ENCODE data around the gene PGBD5. TPM values are rescaled to one million over a fixed set of nuclear protein-coding genes. Genes with fewer than 3 reads are reported as not detected.
A peak's percentile ranks its signal among the peaks of the same experiment; 100 is the strongest.
"Not testable (repeated sequence)": the region's sequence is repeated elsewhere in the genome, so short reads cannot be mapped to it uniquely, and the experiment has no call there.

Gene PGBD5
- 3.3 TPM for polyA plus RNA-seq (2013, experiment 1 of 2)
- 3.0 TPM for polyA plus RNA-seq (2013, experiment 2 of 2)

GRCh38 chr1:230426246-230427093 lies at the start of gene PGBD5:
Gene PGBD5, minus strand, starts transcription at chr1:230426332. Its CDS starts 404 bp downstream, at chr1:230425928.
- Histone ChIP-seq H2AK5ac (ENCODE audit: low read depth, low read length) (no peak within 1 kb of the TSS), H3K18ac (ENCODE audit: low read length) (peak within 1 kb of the TSS; percentile 45), H3K4me3 (ENCODE audit: low read length in 2 of 2) (peak within 1 kb of the TSS; percentile 63 to 81), H3K27ac (replicated peaks; ENCODE audit: low read length) (no peak within 1 kb of the TSS), H3K14ac (ENCODE audit: low read length) (peak within 1 kb of the TSS; percentile 75), H3K23ac (ENCODE audit: low read depth, low read length, poor library complexity) (peak within 1 kb of the TSS; percentile 81), H3K9me3 (replicated peaks in 1 of 2; ENCODE audit: control insufficient read depth in 2 of 2, insufficient read depth in 1 of 2, low read depth in 1 of 2, low read length in 2 of 2) (no peaks in the 10 kb centered on the region), H2BK12ac (ENCODE audit: low read length) (no peak within 1 kb of the TSS), H2BK120ac (ENCODE audit: low read depth, low read length) (no peak within 1 kb of the TSS), H3K4me1 (ENCODE audit: control insufficient read depth in 2 of 2, insufficient read depth in 1 of 2, low read depth in 1 of 2, low read length in 2 of 2) (peaks cover 25 to 51% of the 10 kb centered on the region in 2 donors), H3K4ac (ENCODE audit: low read length) (no peak within 1 kb of the TSS), H4K8ac (ENCODE audit: low read depth, low read length) (no peak within 1 kb of the TSS), H3K9ac (ENCODE audit: low read depth, low read length, poor library complexity) (peak within 1 kb of the TSS; percentile 84), H3K79me1 (ENCODE audit: low read depth, low read length) (peaks cover 3% of the 10 kb centered on the region), H3K36me3 (replicated peaks in 1 of 2; ENCODE audit: control insufficient read depth in 2 of 2, insufficient read depth in 2 of 2, low read length in 2 of 2) (no peaks in the 10 kb centered on the region), H2BK5ac (ENCODE audit: low read length) (no peak within 1 kb of the TSS), H3K4me2 (ENCODE audit: insufficient read depth, low read length, poor library complexity, severe bottlenecking) (peak within 1 kb of the TSS; percentile 89), H2BK15ac (ENCODE audit: low read length) (no peak within 1 kb of the TSS), H3K27me3 (ENCODE audit: control insufficient read depth in 3 of 3, insufficient read depth in 3 of 3, low read depth in 1 of 3, low read length in 3 of 3) (peaks cover 0 to 30% (median 10%) of the 10 kb centered on the region in 3 experiments), H4K91ac (ENCODE audit: low read depth, low read length, poor library complexity) (no peak within 1 kb of the TSS), H2AFZ (ENCODE audit: low read length) (peak within 1 kb of the TSS; percentile 90)
- peak; percentile 91 for DNase-seq (ENCODE audit: low spot score)
- WGBS, 2 donors (ENCODE audit: extremely low coverage in 2 of 2, insufficient read length in 2 of 2, insufficient replicate concordance in 1 of 2): no CpG with 5 or more reads among the region's 93 CpGs

- H2BK12ac ChIP-seq (ENCODE audit: low read length); DNase-seq (ENCODE audit: low spot score); H2AK5ac ChIP-seq (ENCODE audit: low read depth, low read length): not testable (repeated sequence)
Measured at GRCh38 chr1:230474924-230475323, 48.8 kb upstream of the PGBD5 start.

GRCh38 chr1:230470750-230471149 lies 44.6 kb upstream of the PGBD5 start:
- not testable (repeated sequence) for H3K4me1 ChIP-seq (ENCODE audit: control insufficient read depth in 2 of 2, insufficient read depth in 1 of 2, low read depth in 1 of 2, low read length in 2 of 2); H3K4ac ChIP-seq (ENCODE audit: low read length); H2BK120ac ChIP-seq (ENCODE audit: low read depth, low read length); H3K79me1 ChIP-seq (ENCODE audit: low read depth, low read length); H2BK5ac ChIP-seq (ENCODE audit: low read length); H3K9ac ChIP-seq (ENCODE audit: low read depth, low read length, poor library complexity); H3K27me3 ChIP-seq (ENCODE audit: control insufficient read depth in 3 of 3, insufficient read depth in 3 of 3, low read depth in 1 of 3, low read length in 3 of 3); H3K27ac ChIP-seq (replicated peaks; ENCODE audit: low read length); H3K18ac ChIP-seq (ENCODE audit: low read length); H3K23ac ChIP-seq (ENCODE audit: low read depth, low read length, poor library complexity); H2AK5ac ChIP-seq (ENCODE audit: low read depth, low read length); H3K4me2 ChIP-seq (ENCODE audit: insufficient read depth, low read length, poor library complexity, severe bottlenecking); H4K8ac ChIP-seq (ENCODE audit: low read depth, low read length); H2BK12ac ChIP-seq (ENCODE audit: low read length); H3K4me3 ChIP-seq (ENCODE audit: low read length in 2 of 2); H2BK15ac ChIP-seq (ENCODE audit: low read length); H4K91ac ChIP-seq (ENCODE audit: low read depth, low read length, poor library complexity); DNase-seq (ENCODE audit: low spot score); H2AFZ ChIP-seq (ENCODE audit: low read length); H3K9me3 ChIP-seq (replicated peaks in 1 of 2; ENCODE audit: control insufficient read depth in 2 of 2, insufficient read depth in 1 of 2, low read depth in 1 of 2, low read length in 2 of 2); H3K36me3 ChIP-seq (replicated peaks in 1 of 2; ENCODE audit: control insufficient read depth in 2 of 2, insufficient read depth in 2 of 2, low read length in 2 of 2); H3K14ac ChIP-seq (ENCODE audit: low read length)
- WGBS, 2 donors (ENCODE audit: extremely low coverage in 2 of 2, insufficient read length in 2 of 2, insufficient replicate concordance in 1 of 2): no CpG with 5 or more reads among the region's 1 CpG

More at GRCh38 chr1:230474924-230475323, 48.8 kb upstream of the PGBD5 start:
- H3K36me3 ChIP-seq (replicated peaks in 1 of 2; ENCODE audit: control insufficient read depth in 2 of 2, insufficient read depth in 2 of 2, low read length in 2 of 2); H4K91ac ChIP-seq (ENCODE audit: low read depth, low read length, poor library complexity); H2BK15ac ChIP-seq (ENCODE audit: low read length); H3K18ac ChIP-seq (ENCODE audit: low read length); H3K27ac ChIP-seq (replicated peaks; ENCODE audit: low read length); H3K23ac ChIP-seq (ENCODE audit: low read depth, low read length, poor library complexity); H3K4ac ChIP-seq (ENCODE audit: low read length); H3K4me2 ChIP-seq (ENCODE audit: insufficient read depth, low read length, poor library complexity, severe bottlenecking); H3K14ac ChIP-seq (ENCODE audit: low read length); H2AFZ ChIP-seq (ENCODE audit: low read length); H3K9me3 ChIP-seq (replicated peaks in 1 of 2; ENCODE audit: control insufficient read depth in 2 of 2, insufficient read depth in 1 of 2, low read depth in 1 of 2, low read length in 2 of 2); H2BK5ac ChIP-seq (ENCODE audit: low read length); H3K4me3 ChIP-seq (ENCODE audit: low read length in 2 of 2); H4K8ac ChIP-seq (ENCODE audit: low read depth, low read length); H2BK120ac ChIP-seq (ENCODE audit: low read depth, low read length); H3K27me3 ChIP-seq (ENCODE audit: control insufficient read depth in 3 of 3, insufficient read depth in 3 of 3, low read depth in 1 of 3, low read length in 3 of 3); H3K9ac ChIP-seq (ENCODE audit: low read depth, low read length, poor library complexity); H3K4me1 ChIP-seq (ENCODE audit: control insufficient read depth in 2 of 2, insufficient read depth in 1 of 2, low read depth in 1 of 2, low read length in 2 of 2); H3K79me1 ChIP-seq (ENCODE audit: low read depth, low read length): not testable (repeated sequence)
- no CpG with 5 or more reads among the region's 5 CpGs for WGBS, 2 donors (ENCODE audit: extremely low coverage in 2 of 2, insufficient read length in 2 of 2, insufficient replicate concordance in 1 of 2)

- H3K14ac ChIP-seq (ENCODE audit: low read length): no peak overlapping the region
- no peak overlapping the region for H4K91ac ChIP-seq (ENCODE audit: low read depth, low read length, poor library complexity)
- H3K4me3 ChIP-seq (ENCODE audit: low read length in 2 of 2): no peak overlapping the region
- no peaks in the 10 kb centered on the region for H3K79me1 ChIP-seq (ENCODE audit: low read depth, low read length)
- H3K27me3 ChIP-seq (ENCODE audit: control insufficient read depth in 3 of 3, insufficient read depth in 3 of 3, low read depth in 1 of 3, low read length in 3 of 3): no peaks in the 10 kb centered on the region
- no peaks in the 10 kb centered on the region for H3K36me3 ChIP-seq (replicated peaks in 1 of 2; ENCODE audit: control insufficient read depth in 2 of 2, insufficient read depth in 2 of 2, low read length in 2 of 2)
- H2BK15ac ChIP-seq (ENCODE audit: low read length): no peak overlapping the region
- H2AFZ ChIP-seq (ENCODE audit: low read length): no peak overlapping the region
- H2BK5ac ChIP-seq (ENCODE audit: low read length): no peak overlapping the region
- no peak overlapping the region for H3K4me2 ChIP-seq (ENCODE audit: insufficient read depth, low read length, poor library complexity, severe bottlenecking)
- H3K9ac ChIP-seq (ENCODE audit: low read depth, low read length, poor library complexity): no peak overlapping the region
- peaks cover 0 to 6% of the 10 kb centered on the region in 2 donors for H3K4me1 ChIP-seq (ENCODE audit: control insufficient read depth in 2 of 2, insufficient read depth in 1 of 2, low read depth in 1 of 2, low read length in 2 of 2)
- H3K23ac ChIP-seq (ENCODE audit: low read depth, low read length, poor library complexity): no peak overlapping the region
- no peak overlapping the region for H3K27ac ChIP-seq (replicated peaks; ENCODE audit: low read length)
- H2BK120ac ChIP-seq (ENCODE audit: low read depth, low read length): no peak overlapping the region
- no peak overlapping the region for H2AK5ac ChIP-seq (ENCODE audit: low read depth, low read length)
- no peak overlapping the region for H2BK12ac ChIP-seq (ENCODE audit: low read length)
- no peak overlapping the region for H3K18ac ChIP-seq (ENCODE audit: low read length)
- no peaks in the 10 kb centered on the region for H3K9me3 ChIP-seq (replicated peaks in 1 of 2; ENCODE audit: control insufficient read depth in 2 of 2, insufficient read depth in 1 of 2, low read depth in 1 of 2, low read length in 2 of 2)
- no peak for DNase-seq (ENCODE audit: low spot score)
- H3K4ac ChIP-seq (ENCODE audit: low read length): no peak overlapping the region
- H4K8ac ChIP-seq (ENCODE audit: low read depth, low read length): no peak overlapping the region
Measured at GRCh38 chr1:230469271-230469670, 43.1 kb upstream of the PGBD5 start.
